Esophagus muscularis mucosa (tissue), 3 donors: ENCODE results near the gene PSME4.
"Not testable (repeated sequence)": the region's sequence is repeated elsewhere in the genome, so short reads cannot be mapped to it uniquely, and the experiment has no call there.

ENCODE experiments used
- POLR2AphosphoS5 ChIP-seq, 2 donors: sonication (generic); formaldehyde crosslinking; IDR thresholded peaks; one replicate each; pipeline ENCODE4 v1.6.1; 2017; ENCODE audit warnings: antibody characterized with exemption in 2 of 2
- TF ChIP-seq, protein P1 (sequence below), 3 experiments: fragments of 200-600 bp in 2 of 3; fragments of 450-650 bp in 1 of 3; sonication (generic) in 2 of 3; IDR thresholded peaks; one replicate each; pipeline ENCODE4 v1.5.1; 2017 to 2019; ENCODE audit warnings: antibody characterized with exemption in 3 of 3, mild to moderate bottlenecking in 2 of 3, moderate library complexity in 1 of 3

GRCh38 chr2:53829980-53830290, 140.9 kb downstream of the PSME4 start:
- TF ChIP-seq POLR2AphosphoS5 (IDR thresholded peaks at IDR 0.05) = not testable (repeated sequence)
- TF ChIP-seq, protein P1, sequence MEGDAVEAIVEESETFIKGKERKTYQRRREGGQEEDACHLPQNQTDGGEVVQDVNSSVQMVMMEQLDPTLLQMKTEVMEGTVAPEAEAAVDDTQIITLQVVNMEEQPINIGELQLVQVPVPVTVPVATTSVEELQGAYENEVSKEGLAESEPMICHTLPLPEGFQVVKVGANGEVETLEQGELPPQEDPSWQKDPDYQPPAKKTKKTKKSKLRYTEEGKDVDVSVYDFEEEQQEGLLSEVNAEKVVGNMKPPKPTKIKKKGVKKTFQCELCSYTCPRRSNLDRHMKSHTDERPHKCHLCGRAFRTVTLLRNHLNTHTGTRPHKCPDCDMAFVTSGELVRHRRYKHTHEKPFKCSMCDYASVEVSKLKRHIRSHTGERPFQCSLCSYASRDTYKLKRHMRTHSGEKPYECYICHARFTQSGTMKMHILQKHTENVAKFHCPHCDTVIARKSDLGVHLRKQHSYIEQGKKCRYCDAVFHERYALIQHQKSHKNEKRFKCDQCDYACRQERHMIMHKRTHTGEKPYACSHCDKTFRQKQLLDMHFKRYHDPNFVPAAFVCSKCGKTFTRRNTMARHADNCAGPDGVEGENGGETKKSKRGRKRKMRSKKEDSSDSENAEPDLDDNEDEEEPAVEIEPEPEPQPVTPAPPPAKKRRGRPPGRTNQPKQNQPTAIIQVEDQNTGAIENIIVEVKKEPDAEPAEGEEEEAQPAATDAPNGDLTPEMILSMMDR (IDR thresholded peaks at IDR 0.05) = not testable (repeated sequence)
